HCEC 1CT (cell line): ENCODE results near the gene CACTIN.
"Not testable (repeated sequence)": the region's sequence is repeated elsewhere in the genome, so short reads cannot be mapped to it uniquely, and the experiment has no call there.

Experiments
- DNase-seq: peaks from one replicate; pipeline ENCODE4 v3.0.0-alpha.2; 2017

Gene CACTIN

DNA sequence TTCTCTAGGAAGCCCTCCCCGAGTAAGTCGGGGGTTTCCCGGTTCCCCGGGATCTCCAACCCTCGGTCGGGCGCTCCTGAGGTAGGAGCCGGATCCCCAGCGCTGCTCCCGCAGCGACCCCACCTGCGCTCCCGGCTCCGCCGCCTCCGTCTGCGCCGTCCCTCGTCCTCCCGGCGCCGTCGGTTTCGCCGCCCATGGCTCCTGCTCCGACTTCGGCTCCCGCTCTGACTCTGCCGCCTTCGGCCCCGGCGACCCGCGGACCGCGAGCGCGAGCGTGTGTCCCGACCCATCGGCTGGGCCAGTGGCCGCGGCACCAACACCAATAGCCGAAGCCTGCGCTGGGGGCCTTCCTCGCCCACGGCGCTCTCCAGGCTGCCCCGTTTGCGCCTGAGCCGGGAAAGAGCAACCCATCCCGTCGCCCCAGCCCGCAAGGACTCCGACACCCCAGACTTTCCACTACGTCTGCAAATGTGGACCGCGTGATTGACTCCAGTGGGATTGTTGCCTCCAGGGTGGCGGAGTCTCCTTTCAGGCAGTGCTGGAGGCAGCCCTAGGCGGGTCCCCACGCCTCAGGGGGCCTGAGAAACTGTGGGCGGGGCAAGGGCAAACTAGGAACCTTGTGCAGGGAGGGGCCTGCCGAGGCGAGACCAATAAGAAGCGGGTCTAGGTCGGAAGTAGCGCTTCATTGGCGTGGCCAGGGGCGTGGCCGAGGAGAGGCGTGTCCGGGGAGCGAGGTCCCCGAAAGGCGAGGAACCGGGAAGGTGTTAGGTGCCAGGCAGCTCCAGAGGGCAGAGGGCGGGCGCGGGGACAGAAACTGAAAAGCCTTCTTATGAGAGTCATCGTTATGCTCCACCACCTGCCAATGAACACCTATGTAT, at the start of gene CACTIN:
Gene CACTIN, minus strand, starts transcription at position 318 of the 878 bp plus-strand sequence. Its CDS starts 28 bp downstream, at position 290.
- DNase-seq = peak; percentile 98

- DNase-seq = no peak
Observed at GRCh38 chr19:3674784-3675543, 48.4 kb upstream of the CACTIN start.

- no peak for DNase-seq
Observed at GRCh38 chr19:3673506-3674439, 47.2 kb upstream of the CACTIN start.

GRCh38 chr19:3672993-3673392, 46.4 kb upstream of the CACTIN start:
- DNase-seq = no peak

DNA sequence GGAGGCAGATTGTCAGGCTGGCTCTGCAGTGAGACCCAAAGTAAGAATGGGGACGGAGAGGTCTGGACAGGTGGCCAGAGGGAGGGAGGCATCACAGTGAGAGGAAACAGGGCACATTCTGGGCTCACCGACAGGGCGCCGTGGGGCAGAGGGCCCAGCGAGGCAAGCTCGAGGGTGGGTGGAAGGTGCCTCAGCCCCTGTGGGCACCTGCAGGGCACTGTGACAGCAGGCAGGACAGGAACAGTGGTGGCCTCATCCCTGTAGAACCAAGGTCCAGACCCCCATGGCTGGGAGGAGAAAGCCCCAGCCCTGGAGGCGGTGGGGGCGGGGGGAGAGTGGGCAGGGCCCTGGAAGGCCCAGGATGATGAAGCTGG, 46.0 kb upstream of the CACTIN start:
- no peak for DNase-seq

GRCh38 chr19:3671680-3672574, 45.3 kb upstream of the CACTIN start:
- DNase-seq = peak; percentile 6

GRCh38 chr19:3670796-3671679, 44.4 kb upstream of the CACTIN start:
- peak; percentile 76 for DNase-seq

DNA sequence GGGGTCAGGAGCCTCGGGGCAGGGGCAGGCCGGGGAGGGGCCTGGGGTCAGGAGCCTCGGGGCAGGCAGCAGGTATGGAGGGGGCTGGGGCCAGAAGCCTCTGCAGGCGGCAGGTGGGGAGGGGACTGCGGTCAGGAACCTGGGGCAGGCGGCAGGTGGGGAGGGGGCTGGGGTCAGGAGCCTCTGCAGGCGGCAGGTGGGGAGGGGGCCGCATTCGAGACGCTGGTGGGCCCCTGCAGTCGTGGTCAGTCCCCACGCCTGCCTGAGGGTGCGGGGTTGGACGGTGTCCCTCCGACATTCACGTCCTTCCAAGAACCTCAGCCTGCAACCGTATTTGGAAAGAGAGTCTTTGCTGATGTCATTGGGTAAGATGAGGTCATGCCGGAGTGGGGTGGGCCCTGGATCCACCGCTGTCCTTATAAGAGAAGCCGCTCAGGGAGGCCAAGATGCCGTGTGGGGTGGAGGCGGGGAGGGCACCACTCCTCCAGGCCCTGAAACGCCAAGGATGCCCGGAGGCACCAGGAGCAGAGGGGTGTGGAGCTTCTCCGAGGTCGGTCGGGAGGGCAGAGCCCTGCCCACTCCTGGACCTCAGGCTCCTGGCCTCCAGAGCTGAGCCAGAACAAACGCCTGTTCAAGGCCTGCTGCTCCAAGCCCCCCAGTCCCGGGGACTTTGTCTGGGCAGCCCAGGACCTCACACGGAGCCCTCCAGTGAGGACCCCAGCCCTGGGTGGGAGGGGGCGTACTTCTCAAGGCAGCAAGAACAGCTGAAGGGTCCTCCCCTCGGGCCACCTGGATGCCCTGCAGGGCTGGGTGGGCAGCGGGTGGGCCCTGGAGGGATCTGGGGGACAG, 43.6 kb upstream of the CACTIN start:
- DNase-seq = peak; percentile 95

DNA sequence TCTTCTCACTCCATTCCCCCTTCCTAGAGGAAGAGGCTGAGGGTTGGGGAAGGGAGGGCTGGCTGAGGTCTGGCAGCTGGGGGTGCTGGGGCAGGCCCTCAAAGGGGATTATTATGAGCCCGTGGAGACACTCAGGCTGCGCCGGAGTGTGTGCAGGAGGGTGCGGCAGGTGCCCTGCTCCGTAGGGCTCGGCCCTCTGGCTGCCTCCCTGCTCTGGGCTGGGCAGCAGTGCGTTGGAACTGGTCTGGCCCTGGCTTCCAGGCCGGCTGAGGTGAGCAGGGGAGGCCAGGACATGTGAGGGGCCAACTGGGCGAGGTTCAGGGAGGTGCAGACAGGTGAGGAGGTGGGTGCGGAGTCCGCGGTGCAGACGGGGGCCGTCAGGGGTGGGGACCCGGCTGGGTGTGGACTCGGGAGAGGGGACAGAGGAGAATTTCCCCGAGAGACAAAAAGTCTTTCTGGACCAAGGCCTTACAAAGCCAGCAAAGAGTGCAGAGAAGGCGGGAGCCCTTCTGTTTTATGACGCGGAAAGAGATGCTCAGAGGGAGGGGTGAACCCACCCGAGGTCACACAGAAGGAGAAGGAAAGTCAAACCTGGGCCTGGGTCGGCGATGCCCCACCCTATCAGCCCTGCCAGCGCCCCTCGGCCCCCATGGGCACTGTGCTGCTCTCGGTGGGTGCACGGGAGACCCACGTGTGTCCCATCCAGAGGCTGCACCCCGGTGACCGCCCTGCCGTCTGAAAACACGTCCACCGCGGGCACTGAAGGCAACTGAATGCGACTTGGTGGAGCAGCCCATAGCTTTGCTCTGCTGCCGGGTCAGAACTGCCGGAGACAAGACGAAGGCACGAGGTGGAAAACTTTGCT, 42.7 kb upstream of the CACTIN start:
- no peak for DNase-seq

DNA sequence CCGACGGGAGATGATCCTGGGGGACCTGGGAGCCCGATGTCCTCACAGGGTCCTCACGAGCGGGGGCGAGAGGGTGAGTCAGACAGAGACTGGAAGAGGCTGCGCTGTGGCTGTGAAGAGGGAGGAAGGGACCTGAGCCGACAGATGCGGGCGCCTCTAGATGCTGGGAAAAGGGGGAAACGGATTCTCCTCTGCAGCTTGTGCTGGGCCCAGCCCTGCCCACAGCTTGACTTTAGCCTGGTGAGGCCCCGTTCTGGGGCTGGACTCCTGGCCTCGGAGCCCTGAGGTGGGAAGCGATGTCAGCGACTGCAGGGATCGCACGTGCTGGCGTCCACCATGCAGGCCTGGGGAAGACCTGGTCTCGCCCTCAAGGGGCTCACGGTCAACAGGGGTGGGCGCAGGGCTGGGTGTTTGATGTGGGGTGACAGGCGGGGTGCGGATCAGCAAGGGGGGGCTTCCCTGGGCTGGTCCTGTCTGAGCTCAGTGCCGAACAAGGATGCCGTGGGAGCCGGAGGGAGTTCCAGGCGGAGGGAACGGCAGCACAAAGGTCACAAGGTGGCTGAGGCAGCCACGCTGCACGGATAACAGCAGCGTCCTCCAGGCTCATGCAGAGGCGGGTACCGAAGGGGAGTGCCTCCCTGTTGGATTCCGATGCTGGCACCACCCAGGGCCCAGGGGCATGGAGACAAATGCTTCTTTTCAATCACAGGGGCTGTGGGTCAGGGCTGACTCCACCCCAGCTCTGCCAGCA, 41.9 kb upstream of the CACTIN start:
- no peak for DNase-seq

- DNase-seq = no peak
Observed at GRCh38 chr19:3667766-3668165, 41.2 kb upstream of the CACTIN start.

- no peak for DNase-seq
Observed at GRCh38 chr19:3667037-3667638, 40.5 kb upstream of the CACTIN start.

DNA sequence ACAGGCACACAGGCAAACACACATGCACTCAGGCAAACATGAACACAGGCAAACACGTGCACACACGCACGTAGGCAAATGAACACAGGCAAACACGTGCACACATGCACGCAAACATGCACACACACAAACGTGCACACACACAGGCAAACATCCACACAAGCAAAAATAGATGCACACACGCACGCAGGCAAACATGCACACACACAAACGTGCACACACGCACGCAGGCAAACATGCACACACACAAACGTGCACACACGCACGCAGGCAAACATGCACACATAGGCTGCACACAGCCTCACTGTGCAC, 39.9 kb upstream of the CACTIN start:
- not testable (repeated sequence) for DNase-seq

- DNase-seq = no peak
Observed at GRCh38 chr19:3665681-3666544, 39.3 kb upstream of the CACTIN start.

- DNase-seq = no peak
Observed at GRCh38 chr19:3664879-3665642, 38.5 kb upstream of the CACTIN start.

DNA sequence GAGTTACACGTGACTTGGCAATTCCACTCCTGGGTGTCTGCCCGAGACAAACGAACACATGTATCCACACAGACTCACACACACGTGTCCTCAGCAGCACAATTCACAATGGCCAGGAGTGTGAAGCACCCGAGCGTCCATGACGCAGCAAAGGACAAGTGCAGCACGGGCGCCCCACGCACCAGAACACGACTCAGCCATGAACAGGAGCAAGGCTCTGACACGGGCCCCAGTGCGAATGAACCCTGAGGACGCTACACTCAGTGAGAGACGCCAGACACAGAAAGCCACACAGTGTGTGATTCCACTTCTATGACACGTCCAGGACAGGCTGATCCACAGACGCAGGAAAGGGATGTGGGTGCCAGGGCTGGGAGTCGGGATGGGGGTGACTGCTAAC, 37.2 kb upstream of the CACTIN start:
- DNase-seq = no peak
